GM20000 (cell line): ENCODE data around the gene CTPS1.

Experiments
- DNase-seq: peaks from one replicate; pipeline ENCODE4 v3.0.0; 2012; ENCODE audit warnings: low spot score
- CTCF ChIP-seq: IDR thresholded peaks from 2 replicates; pipeline ENCODE4 v1.5.1; 2012; ENCODE audit warnings: mild to moderate bottlenecking, control low read depth; ENCODE audit errors: extremely low read depth, missing control alignments

CTPS1 gene

GRCh38 chr1:41009466-41009865, 30.0 kb downstream of the CTPS1 start:
- TF ChIP-seq CTCF, result no peak
- no peak for DNase-seq

- no peak for DNase-seq
- no peak for TF ChIP-seq CTCF
Observed at GRCh38 chr1:41010345-41010744, 30.8 kb downstream of the CTPS1 start.

- no peak for DNase-seq
- TF ChIP-seq CTCF, result no peak
Observed at GRCh38 chr1:41013024-41013423, 33.5 kb downstream of the CTPS1 start.

GRCh38 chr1:41013796-41014195, 34.3 kb downstream of the CTPS1 start:
- TF ChIP-seq CTCF, result no peak
- DNase-seq, result no peak

GRCh38 chr1:41014871-41015270, 35.4 kb downstream of the CTPS1 start:
- DNase-seq, result no peak
- no peak for TF ChIP-seq CTCF

GRCh38 chr1:41015281-41015896, 35.9 kb downstream of the CTPS1 start:
- no peak for TF ChIP-seq CTCF
- no peak for DNase-seq

- no peak for DNase-seq
- no peak for TF ChIP-seq CTCF
Observed at GRCh38 chr1:41015897-41016470, 36.5 kb downstream of the CTPS1 start.
